Measurements from ENCODE around the gene SLC2A6. TPM values are rescaled to one million over a fixed set of nuclear protein-coding genes. Genes with fewer than 3 reads are reported as not detected.

SLC2A6 gene
- 1 to 10 TPM in 1 of 4 donors, under 1 TPM in 3; 0.29 to 3.7 (median 0.49) TPM for total RNA-seq

DNA sequence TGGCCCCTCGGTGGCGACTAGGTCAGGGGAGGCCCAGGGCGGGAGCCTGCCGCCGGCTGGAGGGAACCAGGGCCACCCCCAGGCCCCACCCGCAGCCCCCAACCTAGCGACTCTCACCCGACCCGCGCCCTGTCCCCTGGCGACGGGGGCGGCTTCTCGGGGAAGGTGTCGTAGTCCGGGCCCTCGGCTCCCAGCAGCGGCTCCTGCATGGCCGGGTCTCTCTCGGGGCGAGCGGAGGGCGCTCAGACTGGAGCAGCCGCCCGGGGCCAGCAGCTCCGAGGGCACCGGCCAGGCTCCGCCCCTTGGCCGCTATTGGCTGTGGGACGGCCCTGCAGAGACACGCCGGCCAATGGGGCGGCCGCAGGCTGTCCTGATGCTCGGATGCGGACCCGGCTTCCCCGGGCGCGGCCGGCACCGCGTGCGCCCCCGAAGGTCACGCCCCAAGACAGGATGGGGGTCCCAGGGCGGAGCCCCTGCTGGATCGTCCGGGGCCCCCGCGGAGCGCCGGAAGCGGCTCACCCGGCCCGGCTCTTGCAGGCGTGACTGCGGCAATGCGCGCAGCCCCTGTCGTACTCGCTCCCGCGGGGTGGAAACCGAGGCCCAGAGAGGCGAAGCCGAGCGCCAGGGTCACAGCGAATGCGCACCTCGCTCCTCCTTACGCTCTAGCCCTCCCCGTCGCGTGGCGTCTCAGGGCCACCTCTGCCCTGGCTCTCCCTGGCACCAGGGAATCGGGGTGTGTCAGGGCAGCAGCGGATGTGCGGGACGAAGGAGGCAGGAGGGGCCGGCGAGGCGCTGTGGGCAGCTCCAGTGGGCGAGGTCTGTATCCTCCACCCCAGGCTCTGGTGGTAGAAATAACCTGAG, at the start of gene SLC2A6:
Gene SLC2A6 (minus strand): TSS at position 249 of the 861 bp plus-strand sequence. CDS start 40 bp downstream, at position 209.
- peak; percentile 88 to 92 for DNase-seq (ENCODE audit: low spot score in 2 of 2)
- H3K4me1 ChIP-seq, result peaks cover 13% of the 10 kb centered on the region
- no peaks in the 10 kb centered on the region for H3K36me3 ChIP-seq
- peak within 1 kb of the TSS; percentile 41 for H3K4me3 ChIP-seq
- no peaks in the 10 kb centered on the region for H3K9me3 ChIP-seq
- TF ChIP-seq POLR2AphosphoS5 (IDR thresholded peaks at IDR 0.05) (no peak), CTCF (IDR thresholded peaks at IDR 0.05) (no peak), EP300 (IDR thresholded peaks at IDR 0.05) (no peak), POLR2A (IDR thresholded peaks at IDR 0.05) (no peak)
- peaks cover 3% of the 10 kb centered on the region for H3K27me3 ChIP-seq
- 0% methylated on average over 12 of the region's 84 CpGs for WGBS
- no peak within 1 kb of the TSS for H3K27ac ChIP-seq

DNA sequence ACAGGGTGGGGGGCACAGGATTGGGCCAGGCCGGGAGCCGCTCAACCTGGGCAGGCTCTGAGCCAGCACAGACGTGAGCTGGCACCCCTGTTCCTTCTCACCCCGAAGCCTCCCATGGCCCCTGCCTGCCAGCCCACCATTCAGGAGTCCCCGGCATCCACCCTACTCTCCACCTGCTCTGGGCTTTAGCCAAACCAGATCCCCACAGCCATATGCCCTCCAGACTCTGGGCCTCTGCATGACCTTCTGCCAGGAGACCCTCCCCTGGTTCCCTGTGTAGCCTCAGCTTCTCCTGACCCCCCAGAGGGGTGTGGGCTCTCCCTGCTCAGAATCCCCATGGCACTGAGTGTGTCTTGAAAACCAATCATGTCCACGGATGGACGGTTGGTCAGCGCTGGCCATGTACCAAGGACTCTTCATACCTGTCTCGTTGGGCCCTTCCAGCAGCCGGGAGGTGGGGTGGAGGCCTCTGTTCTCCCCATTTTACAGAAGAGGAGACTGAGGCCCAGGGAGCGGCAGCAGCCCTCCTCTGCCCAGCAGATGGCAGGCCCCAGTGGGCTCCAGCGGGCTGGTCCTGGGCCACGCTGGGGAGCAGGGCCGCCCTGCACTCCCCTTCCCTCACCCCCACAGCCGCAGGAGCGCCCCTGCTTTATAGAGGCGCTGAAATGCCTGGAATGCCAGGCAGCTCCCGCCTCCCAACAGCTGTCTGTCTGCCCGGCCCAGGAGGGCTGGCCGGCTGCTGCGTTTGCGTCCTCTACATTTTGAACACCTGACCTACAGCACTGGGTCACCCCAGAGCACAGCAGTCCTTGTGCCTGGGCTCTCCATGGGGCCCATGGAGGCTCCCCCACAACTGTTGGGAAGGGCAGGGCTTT, 49.3 kb upstream of the SLC2A6 start:
- Histone ChIP-seq H3K9me3 (no peaks in the 10 kb centered on the region), H3K36me3 (no peaks in the 10 kb centered on the region), H3K4me3 (no peak overlapping the region), H3K4me1 (peaks cover 24% of the 10 kb centered on the region), H3K27me3 (peaks cover 69% of the 10 kb centered on the region), H3K27ac (no peak overlapping the region)
- 52% methylated on average over 11 of the region's 22 CpGs for WGBS
- TF ChIP-seq POLR2A (IDR thresholded peaks at IDR 0.05), result no peak
- TF ChIP-seq CTCF (IDR thresholded peaks at IDR 0.05), result no peak
- TF ChIP-seq EP300 (IDR thresholded peaks at IDR 0.05), result no peak
- no peak for TF ChIP-seq POLR2AphosphoS5 (IDR thresholded peaks at IDR 0.05)
- no peak for DNase-seq (ENCODE audit: low spot score in 2 of 2)

DNA sequence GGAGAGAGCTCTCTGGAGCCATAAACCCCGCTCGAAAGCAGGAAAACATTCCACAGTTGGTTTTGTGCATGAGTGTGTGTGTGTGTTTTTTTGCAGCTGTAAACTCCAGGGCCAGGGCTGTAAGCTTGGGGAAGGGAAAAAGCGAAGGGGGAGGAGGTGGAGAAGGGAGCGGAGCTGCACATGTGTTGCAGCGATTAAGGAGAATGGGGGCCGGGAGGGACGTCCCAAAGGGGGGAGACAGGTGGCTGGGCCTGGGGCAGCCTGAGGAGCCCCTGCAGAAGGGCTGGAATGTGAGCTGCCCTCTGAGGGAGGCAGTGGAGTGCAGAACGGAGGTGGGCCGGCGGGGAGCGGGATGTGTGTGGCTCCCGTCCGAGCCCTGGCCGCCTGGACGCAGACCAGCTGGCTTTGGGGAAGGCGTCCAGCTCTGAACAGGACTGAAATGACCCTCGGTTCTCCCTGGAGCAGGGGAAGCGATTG, 48.6 kb upstream of the SLC2A6 start:
- no peak for TF ChIP-seq POLR2AphosphoS5 (IDR thresholded peaks at IDR 0.05)
- TF ChIP-seq POLR2A (IDR thresholded peaks at IDR 0.05), result no peak
- TF ChIP-seq CTCF (IDR thresholded peaks at IDR 0.05), result no peak
- TF ChIP-seq EP300 (IDR thresholded peaks at IDR 0.05), result no peak
- Histone ChIP-seq H3K36me3 (no peaks in the 10 kb centered on the region), H3K4me3 (no peak overlapping the region), H3K9me3 (no peaks in the 10 kb centered on the region), H3K4me1 (peaks cover 24% of the 10 kb centered on the region), H3K27me3 (peaks cover 64% of the 10 kb centered on the region), H3K27ac (no peak overlapping the region)
- DNase-seq (ENCODE audit: low spot score in 2 of 2), result no peak
- 47% methylated on average over 11 of the region's 18 CpGs for WGBS

DNA sequence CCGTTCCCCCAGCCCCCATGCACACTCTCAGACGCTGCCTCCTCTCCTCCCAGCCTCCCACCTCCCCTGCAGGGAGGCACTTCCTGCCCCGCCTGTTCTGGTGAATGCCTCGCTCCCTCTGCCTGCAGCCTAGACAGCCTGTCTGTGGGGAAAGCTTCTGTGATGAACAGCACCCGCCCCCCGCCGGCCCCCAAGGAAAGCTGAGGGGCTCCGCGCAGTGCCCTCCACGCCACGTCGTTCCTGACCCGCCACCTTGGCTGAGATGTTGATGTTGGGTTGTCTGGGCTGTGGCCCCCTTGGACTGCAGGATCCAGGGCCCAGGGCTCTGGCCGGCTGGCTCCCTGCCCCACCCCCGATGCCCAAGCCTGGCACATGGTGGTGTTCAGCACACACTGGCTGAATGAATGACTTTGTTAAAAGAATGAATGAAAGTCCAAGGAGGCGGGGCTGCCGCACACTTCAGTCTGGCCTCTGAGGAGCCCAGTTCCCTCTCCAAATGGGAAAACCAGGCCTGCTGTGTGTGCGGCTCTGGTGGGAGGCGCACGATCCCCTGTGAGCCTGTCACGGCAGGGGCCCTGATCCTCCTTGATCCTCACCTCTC, 47.9 kb upstream of the SLC2A6 start:
- Histone ChIP-seq H3K4me3 (no peak overlapping the region), H3K4me1 (peaks cover 24% of the 10 kb centered on the region), H3K27ac (no peak overlapping the region), H3K9me3 (no peaks in the 10 kb centered on the region), H3K27me3 (peaks cover 58% of the 10 kb centered on the region), H3K36me3 (no peaks in the 10 kb centered on the region)
- no peak for DNase-seq (ENCODE audit: low spot score in 2 of 2)
- no peak for TF ChIP-seq POLR2AphosphoS5 (IDR thresholded peaks at IDR 0.05)
- TF ChIP-seq POLR2A (IDR thresholded peaks at IDR 0.05), result no peak
- no peak for TF ChIP-seq EP300 (IDR thresholded peaks at IDR 0.05)
- TF ChIP-seq CTCF (IDR thresholded peaks at IDR 0.05), result no peak
- WGBS, result 54% methylated on average over 9 of the region's 21 CpGs
